Stimulated activated CD8-positive, alpha-beta memory T cell treated with anti-CD3 and anti-CD28 coated beads, Interleukin-2, amount 100 ng/mL, for 1 hour (primary cell): ENCODE data around the gene ADAMTSL5.
A peak's percentile ranks its signal among the peaks of the same experiment; 100 is the strongest.
"Not testable (repeated sequence)": the region's sequence is repeated elsewhere in the genome, so short reads cannot be mapped to it uniquely, and the experiment has no call there.

ENCODE experiments used
- DNase-seq, 2 donors: peaks; one replicate each; pipeline ENCODE4 v3.0.0-alpha.2; 2020; ENCODE audit warnings: low read depth in 2 of 2

Gene ADAMTSL5

DNA sequence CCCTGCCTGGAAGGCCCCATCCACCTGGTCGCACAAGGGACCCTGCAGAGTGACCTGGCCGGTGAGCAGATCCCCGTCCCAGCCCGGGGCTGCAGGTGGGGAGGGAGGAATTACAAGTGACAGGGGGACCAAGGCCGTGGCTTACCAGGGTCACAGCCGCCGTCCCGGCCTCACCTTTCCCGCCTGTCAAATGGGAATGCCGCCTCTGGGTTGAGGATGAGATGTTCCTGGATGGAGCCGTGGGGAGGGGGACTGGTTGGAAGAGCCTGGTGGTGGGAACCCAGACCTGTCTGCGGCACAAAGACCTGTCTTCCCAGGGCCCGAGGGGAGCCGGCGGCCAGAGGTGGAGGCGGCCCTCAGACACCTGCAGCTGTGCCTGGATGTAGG, 16.6 kb upstream of the ADAMTSL5 start:
- no peak for DNase-seq

DNA sequence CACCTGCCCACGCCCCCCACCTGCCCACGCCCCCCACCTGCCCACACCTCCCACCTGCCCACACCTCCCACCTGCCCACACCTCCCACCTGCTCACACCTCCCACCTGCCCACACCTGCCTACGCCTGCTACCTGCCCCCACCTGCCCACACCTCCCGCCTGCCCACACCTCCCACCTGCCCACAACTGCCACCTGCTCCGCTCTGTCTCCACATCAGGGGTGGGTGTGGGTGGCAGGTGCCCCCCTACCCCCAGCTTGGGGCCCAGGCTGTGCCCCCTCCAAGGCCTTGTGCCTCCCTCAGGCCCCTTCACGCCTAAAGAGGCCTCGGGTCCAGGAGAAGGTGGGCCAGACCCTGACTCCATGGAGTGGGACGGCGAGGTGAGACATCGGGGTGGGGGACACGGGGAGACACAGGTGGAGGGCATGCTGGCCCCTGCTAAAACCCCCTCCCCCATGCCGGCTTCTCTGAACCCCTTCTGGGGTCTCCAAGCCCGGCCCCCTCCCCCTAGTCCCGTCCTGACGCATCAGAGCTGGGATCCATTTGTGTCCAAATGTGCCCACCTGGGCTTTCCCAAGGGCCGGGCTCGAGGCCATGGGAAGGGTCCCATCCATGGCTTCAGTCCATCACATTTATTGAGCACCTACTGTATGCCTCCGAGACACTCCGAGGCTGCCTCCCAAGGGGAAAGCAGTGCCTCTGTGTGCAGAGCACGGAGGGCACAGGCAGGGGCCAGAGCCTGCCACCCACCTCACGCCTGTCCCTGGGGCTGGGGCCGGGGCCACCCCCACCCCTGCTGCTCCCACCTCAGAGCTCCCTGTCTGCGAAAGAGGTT, 16.0 kb upstream of the ADAMTSL5 start:
- DNase-seq: no peak

GRCh38 chr19:1527650-1528309, 15.0 kb upstream of the ADAMTSL5 start:
- no peak for DNase-seq

GRCh38 chr19:1526979-1527649, 14.3 kb upstream of the ADAMTSL5 start:
- no peak for DNase-seq

GRCh38 chr19:1526066-1526778, 13.4 kb upstream of the ADAMTSL5 start:
- DNase-seq: no peak

DNA sequence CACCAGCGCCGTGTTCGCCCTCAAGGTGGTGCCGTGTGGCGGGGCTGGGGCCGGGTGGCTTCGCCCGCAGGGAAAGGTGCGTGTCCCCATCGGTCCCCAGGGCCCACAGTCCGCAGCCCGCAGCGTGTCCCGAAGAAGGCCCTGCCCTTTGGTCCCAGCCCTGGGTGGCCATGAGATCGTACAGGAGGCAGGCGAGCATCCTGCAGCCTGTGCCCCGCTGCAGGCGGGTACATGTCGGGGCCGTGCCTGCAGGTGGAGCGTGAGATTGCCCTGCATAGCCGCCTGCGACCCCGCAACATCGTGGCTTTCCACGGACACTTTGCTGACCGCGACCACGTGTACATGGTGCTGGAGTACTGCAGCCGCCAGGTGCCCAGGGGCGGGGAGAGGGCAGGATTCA, 12.5 kb upstream of the ADAMTSL5 start:
- DNase-seq: no peak

DNA sequence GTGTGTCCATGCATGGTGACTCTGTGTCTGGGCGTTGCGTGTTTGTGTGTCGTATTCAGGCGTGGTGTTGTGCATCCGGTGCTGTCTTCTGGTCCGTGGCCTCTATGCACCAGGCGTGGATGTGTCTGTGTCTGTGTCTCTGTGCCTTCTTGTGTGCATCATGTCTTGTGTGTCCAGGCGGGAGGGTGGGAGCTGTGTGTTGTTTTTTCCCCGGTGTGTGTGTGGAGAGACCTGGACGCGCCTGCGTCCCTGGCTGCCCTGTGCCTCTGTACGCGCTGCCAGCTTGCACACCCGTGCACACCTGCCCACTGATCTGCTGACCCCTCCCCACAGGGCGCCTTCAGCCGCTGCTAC, 12.1 kb upstream of the ADAMTSL5 start:
- DNase-seq: no peak

DNA sequence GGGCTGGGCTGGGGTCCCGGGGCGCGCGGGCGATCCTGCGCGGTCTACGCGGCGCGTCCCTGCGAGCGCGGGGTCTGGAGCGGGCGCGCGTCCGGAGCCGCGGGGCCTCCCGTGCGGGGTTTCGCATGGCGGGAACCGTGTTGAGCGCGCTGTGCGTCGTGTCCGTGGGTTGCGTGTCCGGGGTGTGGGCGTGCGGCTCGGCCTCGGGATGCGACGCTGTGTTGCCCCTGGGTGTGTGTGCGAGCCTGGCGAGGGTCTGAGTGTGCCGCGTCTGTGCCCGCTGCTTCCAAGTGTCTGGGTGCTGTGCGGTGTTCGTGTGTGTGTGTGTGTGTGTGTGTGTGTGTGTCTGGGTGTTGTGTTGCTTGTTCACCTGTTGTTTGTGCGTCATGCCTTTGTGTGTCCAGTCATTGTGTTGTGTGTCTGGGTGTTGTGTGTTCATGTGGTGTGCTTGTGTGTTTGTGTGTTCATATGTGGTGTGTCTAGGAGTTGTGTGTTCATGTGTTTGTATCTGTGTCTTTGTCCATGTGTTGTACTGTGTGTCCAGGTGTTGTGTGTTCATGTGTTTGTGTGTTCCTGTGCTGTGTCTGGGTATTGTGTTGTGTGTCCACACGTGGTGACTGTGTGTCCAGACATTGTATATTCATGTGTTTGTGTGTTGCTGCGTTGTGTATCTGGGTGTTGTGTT, 11.6 kb upstream of the ADAMTSL5 start:
- DNase-seq: no peak

- DNase-seq: no peak
These were observed 10.8 kb upstream of the ADAMTSL5 start, which contains the start of gene PLK5 for GRCh38 chr19:1523412-1524286. Gene PLK5 (plus strand): TSS chr19:1524077. CDS start chr19:1526997, 2,920 bp downstream.

GRCh38 chr19:1522838-1523237, 10.0 kb upstream of the ADAMTSL5 start:
- DNase-seq: no peak

DNA sequence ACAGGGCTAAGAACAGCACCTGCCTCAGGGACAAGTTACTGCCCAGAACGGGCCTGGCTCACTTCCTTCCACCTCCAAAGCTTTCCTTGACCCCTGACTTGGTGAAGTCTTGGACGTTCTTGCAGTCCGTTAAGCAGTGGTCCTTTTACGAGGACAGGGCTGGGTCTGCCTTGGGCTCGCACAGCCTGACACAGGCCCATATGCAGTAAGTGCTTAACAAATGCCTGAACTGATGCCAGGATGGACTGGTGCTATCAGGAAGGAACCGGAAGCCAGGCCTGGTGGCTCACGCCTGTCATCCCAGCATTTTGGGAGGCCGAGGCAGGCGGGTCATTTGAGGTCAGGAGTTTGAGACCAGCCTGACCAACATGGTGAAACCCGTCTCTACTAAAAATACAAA, 9.2 kb upstream of the ADAMTSL5 start:
- DNase-seq: no peak

GRCh38 chr19:1521636-1522035, 8.8 kb upstream of the ADAMTSL5 start:
- DNase-seq: no peak

GRCh38 chr19:1520203-1520780, 7.5 kb upstream of the ADAMTSL5 start:
- DNase-seq: no peak

GRCh38 chr19:1519802-1520201, 7.0 kb upstream of the ADAMTSL5 start:
- not testable (repeated sequence) for DNase-seq

GRCh38 chr19:1518471-1518870, 5.7 kb upstream of the ADAMTSL5 start:
- DNase-seq: no peak

GRCh38 chr19:1516395-1516753, 3.6 kb upstream of the ADAMTSL5 start:
- DNase-seq: no peak

DNA sequence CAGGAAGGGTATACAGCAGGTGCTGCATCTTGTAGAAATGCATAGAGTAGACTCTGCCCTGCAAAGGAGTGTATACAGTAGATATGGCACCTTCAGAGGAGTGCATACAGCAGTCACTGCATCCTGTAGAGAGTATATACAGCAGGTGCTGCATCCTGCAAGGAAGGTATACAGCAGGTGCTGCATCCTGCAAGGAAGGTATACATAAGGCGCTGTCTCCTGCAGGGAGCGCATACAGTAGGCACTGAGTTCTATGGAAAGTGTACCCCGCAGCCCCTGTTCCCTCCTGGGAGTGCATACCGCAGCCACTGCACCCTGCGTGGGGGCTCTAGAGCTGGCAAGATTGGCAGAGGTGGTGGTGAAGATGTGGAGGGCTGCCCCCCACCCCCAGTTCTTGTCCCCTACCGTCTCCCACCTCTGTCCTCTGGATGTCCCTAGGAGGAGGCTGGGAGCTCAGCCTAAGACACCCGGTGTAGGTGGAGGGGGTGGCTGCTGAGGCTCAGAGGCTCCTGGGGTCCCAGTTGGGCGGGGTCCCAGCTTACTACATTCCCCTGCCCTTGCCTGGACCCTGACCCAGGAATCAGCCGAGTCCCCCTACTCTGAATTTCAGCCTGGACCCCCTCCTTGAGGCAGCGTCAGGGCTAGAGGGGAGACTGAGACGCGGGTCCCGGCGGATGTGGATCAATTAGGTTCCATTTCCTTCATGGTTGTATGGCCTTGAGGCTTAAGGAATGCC, 2.3 kb upstream of the ADAMTSL5 start:
- DNase-seq: no peak

DNA sequence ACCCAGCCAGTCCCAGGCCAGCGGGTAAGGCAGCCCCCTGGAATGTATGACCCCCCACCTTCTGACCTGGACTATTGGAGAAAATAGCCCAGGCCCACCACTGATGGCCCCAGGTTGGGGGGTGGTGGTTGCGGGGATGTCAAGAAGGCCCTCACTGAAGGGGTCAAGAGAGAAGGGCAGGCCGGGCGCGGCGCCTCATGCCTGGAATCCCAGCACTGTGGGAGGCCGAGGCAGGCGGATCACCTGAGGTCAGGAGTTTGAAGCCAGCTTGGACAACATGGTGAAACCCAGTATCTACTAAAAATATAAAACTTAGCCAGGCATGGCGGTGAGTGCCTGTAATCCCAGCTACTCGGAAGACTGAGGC, 1.5 kb upstream of the ADAMTSL5 start:
- DNase-seq: no peak

DNA sequence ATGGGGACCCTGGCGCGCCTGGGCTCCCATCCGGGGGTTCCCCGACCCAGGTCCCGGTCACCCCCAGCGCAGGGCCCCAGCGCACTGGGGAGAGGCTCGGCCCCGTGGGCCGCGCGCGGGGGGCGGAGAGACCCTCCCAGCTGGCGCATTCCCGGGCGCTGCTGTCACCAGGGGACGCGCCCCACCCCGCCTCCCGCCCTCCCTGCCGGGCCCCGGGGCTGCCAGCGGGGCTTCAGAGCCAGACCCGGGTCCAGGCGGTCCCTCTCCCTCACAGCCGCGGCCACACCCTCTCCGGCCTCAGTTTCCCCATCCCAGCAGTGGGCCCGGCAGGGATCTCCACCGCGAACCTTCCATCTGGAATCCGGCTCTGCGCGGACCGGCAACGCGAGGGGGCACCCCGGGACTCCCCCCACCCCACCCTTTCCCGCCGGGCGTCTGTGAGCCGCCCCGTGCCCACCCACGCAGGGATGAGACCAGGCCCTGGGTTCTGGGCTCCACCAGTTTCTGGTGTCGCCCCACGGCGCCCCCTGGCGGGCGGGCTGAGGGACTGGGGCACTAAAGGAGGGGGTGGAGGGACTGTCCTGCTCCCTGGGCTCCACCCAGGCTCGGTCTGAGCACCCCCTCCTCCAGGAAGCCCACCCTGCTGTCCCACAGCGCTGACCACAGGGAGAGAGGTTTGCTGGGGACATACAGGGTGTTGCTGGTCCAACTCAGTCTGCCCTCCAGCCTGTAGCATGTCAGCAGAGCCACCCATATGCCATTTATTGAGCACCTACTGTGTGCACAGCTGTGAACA, 878 bp upstream of the ADAMTSL5 start:
- DNase-seq: peak; percentile 14 to 45
